HG03095 (cell line): ENCODE results near the gene RNF25.
"Not testable (repeated sequence)": the region's sequence is repeated elsewhere in the genome, so short reads cannot be mapped to it uniquely, and the experiment has no call there.

Experiments used
- ATAC-seq: cut with Tn5 transposase; IDR thresholded peaks from one replicate; pipeline ENCODE4 v1.9.1; 2021; ENCODE audit warnings: moderate library complexity; ENCODE audit not compliant: unreplicated experiment

The RNF25 gene

DNA sequence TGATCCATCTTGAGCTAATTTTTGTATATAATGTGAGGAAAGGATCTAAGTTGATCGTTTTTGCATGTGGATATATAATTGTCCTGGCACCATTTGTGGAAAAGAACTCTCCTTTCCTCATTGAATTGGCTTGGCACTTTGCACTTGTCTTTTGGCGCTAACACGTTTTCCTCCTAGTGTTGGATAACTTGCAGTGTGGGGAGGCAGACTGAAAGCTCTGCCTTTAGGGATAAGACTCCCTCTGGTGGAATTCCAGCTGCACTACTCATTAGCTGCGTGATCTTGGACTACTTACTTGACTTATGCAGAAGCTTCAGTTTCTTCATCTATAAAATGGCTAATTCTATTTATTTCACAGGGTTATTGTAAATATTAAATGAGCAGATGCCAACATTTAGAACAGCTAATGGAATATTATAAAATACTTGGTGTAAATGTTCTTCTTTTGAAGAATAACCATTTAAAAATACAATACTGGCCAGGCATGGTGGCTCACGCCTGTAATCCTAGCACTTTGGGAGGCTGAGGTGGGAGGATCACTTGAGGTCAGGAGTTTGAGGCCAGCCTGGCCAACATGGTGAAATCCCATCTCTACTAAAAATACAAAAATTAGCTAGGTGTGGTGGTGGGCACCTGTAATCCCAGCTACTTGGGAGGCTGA lies 15.7 kb upstream of the RNF25 start:
- ATAC-seq, result not testable (repeated sequence)

DNA sequence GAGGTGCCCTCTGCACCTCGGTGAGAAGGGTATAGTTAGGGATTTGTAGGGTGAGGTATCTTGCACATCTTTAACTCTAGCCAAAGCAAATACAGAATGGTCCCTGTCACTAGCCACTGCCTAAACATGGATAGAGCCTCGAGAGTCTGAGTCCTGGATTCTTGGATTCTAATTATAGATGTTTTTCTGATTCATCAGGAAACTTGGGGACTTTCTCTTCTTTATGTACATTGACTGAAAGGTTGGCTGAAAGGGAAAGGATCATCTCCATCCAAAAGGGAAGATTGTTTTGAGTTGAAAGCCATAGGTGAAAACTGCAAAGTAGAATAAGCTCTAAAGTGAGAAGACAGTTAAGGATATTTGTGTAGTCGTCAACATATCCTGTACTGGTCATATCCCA lies 8.3 kb upstream of the RNF25 start:
- no peak for ATAC-seq

DNA sequence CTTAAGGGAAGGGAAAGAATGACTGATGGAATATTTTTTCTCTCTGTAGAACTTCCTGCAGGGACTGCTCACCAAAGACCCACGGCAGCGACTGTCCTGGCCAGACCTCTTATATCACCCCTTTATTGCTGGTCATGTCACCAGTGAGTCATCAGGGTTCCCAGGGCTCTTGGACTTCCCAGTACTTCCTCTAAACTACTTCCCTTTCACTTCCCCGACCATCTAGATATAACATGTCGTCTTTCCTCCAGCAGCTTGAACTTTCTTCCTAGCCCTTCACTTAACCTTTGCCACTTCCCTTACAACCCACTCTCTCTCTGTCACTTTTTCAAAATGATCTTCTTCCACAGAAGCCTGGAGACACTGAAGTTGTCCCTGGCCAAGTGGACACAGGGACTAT lies 7.3 kb upstream of the RNF25 start:
- ATAC-seq, result no peak

DNA sequence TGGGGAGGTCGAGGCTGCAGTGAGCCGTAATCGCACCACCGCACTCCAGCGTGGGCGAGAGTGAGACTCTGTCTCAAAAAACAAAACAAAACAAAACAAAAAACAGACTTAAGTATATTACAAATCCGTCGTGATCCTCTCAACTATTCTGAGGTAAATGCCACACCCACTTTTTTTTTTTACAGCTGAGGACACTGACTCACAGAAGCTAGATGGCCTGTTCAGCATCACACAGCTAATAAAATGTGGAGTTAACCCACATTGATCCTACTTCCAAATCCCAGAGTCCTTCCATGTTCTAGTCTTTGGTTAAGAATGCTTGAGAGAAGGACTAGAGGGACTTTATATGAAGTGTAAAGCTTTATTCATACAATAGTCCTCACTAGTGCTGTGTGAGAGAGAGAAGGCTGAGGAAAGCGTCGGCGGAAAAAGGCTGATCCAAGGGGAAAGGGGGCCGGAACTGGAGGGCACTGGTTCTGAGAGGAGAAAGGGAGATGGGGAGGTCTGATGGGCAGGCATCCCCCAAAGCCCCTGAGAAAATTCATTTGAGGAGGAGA lies 627 bp downstream of the RNF25 start:
- no peak for ATAC-seq

DNA sequence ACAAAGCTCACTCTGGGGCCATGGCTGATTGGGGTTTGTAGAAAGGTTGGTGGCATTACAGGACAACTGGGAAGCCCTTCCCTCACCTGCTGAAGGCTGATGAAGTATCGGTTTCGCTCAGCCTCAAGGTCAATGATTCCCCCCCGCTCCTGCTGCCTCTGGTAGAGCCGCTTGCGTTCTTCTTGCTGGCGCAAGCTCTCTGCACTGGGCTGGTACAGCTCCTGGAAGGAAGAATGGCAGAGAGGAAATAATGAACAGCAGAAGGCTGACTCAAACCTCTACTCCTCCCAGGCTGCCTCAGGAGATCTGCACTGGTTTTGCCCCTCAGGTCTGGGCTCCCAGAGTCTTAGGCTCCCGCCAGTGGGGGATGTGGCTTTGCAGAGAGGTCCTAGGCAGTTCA lies 7.1 kb downstream of the RNF25 start:
- no peak for ATAC-seq

DNA sequence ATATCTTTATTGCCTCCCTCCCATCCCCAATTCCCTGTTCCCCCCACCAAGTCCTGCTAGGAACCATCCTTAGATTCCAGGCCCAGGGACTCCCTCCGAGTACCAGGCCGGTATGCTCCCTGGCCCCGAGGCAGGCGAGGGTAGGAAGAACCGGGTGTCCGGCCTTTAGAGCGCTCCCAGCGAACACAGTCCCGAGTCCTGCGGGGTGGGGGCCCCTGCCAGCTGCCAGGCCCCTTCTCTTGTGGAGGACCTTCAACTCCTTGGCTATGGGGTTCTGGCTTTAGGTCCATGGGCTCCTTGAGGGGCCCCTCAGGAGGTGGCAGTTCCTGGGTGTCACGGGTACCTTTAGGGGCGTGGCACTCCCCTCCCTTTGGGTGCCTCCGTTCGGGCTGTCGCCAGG lies 7.9 kb downstream of the RNF25 start:
- no peak for ATAC-seq

DNA sequence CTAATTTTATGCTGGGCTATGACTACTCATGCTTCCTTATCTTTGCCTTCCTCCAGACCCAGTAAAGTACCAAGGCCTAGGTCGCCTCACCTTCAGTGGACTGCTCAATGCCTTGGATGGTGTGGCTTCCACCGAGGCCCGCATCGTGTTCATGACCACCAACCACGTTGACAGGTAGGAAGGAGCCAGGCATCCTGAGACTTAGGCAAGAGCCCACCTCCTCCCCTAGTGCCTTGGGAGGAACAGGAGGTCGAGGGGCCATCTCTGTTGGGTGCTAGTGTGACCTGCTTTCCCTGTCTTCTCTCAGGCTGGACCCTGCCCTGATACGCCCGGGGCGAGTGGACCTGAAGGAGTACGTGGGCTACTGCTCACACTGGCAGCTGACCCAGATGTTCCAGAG lies 9.0 kb downstream of the RNF25 start:
- no peak for ATAC-seq

DNA sequence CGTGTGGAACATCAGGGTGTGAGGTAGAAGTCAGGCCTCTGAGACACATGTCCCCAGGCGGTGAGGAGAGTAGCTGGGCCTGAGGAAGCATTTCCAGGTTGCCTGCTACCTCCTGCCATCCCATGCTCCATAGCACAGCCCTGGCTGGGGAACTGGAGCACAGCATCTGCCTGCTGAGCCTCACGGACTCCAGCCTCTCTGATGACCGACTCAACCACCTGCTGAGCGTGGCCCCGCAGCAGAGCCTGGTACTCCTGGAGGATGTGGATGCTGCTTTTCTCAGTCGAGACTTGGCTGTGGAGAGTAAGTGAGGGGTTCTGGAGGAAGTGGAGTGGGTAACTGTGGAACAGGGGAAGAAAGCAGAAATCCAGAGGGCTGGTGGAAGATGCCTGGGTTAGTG lies 9.4 kb downstream of the RNF25 start:
- ATAC-seq, result no peak

DNA sequence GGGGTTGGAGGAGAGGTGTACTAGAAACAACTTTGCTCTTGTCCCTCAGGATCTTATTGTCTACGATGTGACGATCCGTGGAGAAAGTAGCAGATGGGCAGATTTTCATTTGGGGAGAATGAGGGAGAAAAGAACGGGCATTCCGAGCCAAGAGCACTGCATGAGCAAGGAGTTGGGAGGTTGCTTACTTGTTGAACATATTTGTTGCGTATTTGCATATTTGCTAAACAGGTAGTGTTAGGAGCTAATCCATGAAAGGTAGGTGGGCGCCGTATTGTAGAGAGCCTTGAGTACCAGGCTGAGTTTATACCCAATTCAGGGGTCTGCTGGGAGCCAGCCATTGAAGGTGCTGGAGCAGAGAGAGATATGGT lies 11.8 kb downstream of the RNF25 start:
- ATAC-seq, result no peak

DNA sequence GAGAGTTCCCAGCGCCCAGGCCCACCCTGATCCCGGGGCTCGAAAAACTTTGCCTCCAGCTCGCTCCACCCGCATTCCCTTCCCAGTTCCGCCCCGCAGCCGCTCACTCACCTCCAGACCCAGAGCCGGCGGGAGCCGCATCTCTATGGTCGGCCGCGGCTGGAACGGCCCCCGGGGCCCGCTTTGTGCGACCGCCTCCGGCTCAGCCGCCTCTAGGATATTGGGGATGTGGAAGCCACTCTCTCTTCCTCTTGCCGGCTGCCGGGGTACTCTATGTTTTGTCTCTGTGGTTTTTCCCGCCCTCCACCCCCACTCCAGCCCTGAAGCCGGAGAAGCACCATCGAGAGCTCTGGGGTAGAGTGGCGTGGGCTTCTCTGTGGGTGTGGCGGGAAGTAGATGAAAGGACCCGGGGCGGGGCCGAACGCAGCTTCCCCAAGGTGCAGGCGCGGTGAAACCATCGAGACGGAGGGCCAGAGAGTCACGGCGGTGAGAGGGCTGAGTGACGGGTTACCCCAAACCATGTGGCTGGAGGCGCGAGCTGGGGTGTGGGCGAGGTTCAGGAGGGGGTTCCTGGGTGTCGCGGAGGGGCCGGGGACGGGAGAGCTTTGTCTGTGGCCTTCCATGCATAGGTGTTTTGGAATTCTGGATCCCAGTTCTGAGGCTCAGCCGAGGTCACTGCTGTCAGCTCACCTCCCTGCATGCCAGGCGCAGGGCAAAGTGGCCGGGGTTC lies 12.4 kb downstream of the RNF25 start, which contains the start of the genes BCS1L and ZNF142:
Gene BCS1L, plus strand, starts transcription at position 426 of the 730 bp plus-strand sequence. CDS start 1,305 bp downstream, outside the sequence.
Gene ZNF142, minus strand, starts transcription at position 366 of the 730 bp plus-strand sequence. CDS start 3,194 bp downstream, outside the sequence.
- ATAC-seq, result peak; percentile 94

DNA sequence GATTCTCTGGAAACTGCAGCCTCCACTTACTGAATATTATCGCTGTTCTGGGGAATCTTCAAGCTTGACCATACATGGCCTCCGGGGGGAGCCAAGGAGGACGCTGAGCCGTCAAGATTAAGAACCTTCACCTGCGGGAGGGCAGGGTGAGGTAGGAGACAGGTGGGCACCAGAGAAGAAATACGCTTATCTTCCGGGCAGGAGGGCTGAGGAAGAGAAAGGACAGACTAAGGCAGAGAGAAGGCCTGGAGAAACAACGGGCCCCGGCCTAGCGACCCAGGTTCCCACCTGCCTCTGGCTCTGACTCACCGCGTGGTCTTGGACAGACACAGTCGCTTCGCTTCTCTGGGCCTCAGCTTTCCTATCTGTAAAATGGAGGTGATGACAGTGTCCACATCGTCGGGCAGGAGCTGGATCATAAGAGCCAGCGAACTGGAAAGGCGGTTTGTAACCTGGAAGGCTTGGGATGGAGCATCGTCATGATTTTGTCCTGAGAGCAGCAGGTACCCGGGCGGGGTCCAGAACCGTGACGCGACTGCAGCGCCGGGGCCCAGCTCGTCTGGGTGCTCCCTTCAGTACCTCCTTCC lies 13.0 kb downstream of the RNF25 start:
- peak; percentile 25 for ATAC-seq

DNA sequence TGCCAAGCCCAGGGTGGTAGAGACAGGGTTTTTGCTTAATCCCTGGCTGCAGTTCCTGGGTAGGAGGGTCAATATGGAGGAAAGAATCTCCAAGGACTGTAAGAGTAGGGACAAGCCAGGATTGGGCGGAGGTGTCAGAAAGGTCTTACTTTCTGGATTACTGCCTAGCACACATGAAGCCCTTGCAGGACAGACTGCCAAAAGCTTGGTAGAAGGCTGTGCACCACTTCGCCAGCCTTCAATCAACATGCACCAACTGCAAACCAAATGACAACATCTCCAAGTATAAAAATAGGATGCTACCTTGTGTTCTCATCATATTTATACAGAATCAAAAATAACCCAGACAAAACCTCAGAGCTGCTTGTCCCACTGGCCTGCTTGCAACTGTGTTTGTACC lies 16.1 kb downstream of the RNF25 start:
- no peak for ATAC-seq

DNA sequence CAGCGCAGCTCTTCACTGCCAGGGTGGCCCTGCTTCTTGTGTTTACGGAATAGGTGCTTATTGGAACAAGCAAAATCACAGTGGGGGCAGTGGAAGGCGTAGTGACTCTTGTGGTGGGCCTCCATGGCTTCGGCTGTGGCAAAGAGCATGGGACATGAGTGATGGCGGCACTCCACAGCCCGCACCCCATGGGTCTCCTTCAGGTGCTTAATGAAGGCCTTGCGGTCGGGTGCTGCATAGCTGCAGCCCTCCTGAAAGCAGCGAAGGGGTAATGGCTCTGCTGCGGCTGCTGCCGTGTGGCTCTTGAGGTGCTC lies 23.1 kb downstream of the RNF25 start:
- ATAC-seq, result no peak

DNA sequence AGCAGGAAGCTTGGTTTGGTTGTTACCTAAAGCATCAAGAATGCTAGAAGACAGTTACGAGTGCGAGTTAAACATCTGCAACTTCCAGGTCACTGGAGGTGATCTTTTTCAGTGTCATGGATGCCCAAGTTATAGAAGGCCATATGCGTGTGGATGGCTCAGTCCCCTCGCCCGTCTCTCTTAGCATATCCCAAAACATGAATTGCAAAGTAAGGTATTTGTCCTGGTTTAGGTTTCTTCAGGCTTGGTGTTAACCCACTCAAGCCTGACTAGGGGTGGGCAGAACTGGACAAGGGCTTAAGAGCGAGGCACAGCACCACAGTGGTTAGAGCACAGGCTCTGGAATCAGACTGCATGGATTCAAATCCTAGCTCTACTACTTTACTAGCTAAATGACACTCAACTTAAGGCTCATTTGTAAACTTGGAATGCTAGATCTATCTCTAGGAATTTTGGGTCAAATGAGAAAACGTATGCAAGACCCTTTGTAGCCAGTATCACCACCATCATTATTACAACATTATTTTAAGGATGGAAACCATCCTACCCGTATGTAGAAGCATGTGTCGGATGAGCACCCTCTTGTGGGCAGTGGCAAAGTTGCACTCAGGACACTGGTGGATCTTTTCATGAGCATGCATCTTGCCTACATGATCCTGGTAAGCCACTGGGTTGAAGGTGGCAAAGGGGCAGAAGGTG lies 23.6 kb downstream of the RNF25 start:
- no peak for ATAC-seq

DNA sequence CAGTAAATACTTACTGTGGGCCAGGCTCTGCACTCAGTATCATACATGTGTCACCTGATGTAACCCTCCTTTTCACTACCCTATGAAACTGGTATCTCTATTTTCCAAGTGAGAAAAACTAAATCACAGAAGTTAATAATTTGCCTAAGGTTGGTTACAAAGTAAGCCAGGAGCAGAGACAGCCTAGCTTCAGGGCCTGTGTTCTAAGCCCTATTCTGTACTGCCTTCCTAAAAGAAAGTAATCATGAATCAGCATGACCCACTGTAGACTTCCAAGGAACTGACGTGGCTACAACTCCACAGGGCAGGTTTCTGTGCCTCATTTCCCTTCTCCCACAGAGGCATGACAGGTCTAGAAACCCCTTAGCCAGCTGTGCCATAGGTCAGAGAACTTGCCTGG lies 26.7 kb downstream of the RNF25 start:
- no peak for ATAC-seq

DNA sequence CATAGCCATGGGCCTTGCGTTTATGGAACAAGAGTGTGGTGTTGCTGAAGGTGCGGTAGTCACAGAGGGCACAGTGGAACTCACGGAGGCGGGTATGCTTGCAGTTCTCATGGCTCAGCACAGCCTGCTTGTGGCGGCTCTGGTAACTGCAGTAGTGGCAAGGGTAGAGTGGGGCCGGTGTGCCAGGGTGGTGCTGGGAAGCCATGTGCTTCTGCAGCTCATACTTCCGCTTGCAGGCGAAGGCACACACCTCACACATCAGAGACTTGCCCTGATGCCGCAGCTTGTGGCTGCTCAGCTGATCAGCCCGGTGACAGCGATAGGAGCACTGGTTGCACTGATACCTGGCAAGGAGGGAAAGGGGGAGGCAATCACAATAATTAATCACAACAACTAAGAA lies 27.1 kb downstream of the RNF25 start:
- no peak for ATAC-seq

DNA sequence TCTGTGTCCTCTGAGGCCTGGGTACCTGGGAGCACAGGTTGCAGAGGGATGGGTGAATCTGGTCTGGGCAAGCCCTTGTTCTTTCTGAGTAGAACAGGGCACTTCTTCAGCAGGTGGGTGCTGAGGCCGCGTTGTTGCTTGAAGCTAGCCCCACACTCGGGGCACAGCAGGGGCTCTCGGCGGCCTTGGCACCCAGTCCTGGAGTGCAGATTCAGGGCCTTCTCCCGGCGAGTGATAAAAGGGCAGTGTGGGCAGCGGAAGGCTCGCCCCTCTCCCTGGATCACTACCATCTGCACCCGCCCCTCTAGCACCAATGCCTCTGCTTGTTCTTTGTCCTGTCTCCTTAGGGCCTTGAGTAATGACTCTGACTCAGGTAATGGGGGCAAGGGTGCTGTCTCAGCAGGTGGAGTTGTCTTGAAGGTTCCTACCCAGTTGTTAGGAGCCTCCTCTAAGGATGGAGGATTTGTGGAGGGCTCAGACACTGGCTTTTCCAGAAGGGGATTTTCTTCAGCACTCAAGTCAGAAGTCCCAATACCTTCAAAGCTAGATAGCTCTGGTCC lies 28.0 kb downstream of the RNF25 start:
- no peak for ATAC-seq

DNA sequence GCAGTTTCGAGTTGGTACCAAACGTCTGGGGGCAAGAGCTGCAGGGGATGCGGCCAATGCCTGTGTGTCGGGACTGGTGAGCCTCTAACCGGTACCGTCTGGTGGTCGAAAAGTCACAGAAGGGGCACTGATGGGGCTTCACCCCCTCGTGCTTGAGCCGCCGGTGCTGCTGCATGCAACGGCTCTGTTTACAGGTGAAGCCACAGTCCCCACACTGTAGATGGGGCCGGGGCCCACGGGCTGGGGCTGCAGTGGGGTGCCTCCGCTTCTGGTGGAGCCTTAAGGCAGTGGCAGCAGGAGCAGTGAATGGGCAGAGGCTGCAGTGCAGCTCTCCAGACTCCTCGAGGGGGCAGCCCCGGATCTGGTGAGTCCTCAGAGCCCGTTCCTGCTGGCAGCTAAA lies 29.0 kb downstream of the RNF25 start:
- ATAC-seq, result no peak

DNA sequence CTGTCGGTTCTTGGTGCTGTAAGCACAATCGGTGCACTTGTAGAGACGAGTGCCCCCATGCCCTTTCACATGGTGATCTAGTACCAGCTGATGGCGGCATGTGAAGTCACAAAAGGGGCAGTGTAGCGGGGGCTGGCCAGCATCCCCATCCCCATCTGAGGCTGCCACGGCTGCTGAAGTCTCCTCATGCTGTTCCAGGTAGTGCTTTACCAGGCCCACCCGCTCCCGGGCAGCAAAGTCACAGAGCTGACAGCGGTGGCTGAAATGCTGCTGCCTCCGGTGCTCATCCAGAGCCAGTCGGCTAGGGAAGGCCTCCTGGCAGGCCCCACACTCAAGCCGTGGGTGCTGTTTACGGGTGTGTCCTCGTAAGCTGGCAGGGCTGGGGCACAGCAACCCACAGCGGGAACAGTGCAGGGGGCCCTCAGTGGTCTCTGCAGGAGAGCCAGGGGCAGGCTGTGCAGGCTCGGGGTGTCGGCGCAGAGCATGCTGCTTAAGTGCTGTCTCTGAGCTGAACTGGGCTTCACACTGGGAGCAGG lies 29.6 kb downstream of the RNF25 start:
- ATAC-seq, result no peak

DNA sequence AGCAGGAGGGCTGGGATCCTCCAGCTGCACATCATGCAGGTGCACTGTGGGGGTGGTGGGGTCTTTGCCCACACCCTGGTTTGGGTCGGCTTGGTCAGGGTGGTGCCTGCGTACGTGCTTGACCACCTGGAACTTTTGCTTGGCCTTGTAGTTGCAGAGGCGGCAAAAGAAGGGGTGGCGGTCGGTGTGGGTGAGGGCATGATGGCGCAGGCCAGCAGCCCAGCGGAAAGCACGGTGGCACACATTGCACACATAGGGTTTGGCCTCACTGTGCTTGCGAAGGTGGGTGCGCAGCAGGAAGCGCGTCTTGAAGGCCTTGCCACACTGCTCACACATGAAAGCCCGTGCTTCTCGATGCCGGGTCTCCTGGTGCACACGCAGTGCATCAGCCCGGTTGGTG lies 33.4 kb downstream of the RNF25 start:
- no peak for ATAC-seq

DNA sequence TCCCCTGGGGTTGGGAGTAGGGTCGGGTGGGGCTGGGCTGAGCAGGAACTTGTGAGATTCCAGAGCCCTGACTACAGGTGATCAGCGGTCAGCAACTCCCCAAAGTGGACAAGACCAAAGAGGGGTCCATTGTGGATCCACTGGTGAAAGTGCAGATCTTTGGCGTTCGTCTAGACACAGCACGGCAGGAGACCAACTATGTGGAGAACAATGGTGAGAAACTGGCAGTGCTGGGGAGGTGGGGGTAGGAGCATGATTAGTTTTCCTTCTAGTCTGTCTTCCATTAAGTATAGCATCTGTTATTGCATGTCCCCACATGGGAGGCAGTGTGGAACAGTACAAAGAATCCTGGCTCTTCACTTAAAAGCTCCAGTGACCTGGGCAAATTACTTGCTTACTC lies 36.1 kb downstream of the RNF25 start:
- ATAC-seq, result no peak
